Measurements from ENCODE around the gene RSPRY1. TPM values are rescaled to one million over a fixed set of nuclear protein-coding genes. Genes with fewer than 3 reads are reported as not detected.
"Not testable (repeated sequence)": the region's sequence is repeated elsewhere in the genome, so short reads cannot be mapped to it uniquely, and the experiment has no call there.

RSPRY1 gene
- total RNA-seq, 2 experiments from 2014 or later = 33.3 to 34.7 TPM

DNA sequence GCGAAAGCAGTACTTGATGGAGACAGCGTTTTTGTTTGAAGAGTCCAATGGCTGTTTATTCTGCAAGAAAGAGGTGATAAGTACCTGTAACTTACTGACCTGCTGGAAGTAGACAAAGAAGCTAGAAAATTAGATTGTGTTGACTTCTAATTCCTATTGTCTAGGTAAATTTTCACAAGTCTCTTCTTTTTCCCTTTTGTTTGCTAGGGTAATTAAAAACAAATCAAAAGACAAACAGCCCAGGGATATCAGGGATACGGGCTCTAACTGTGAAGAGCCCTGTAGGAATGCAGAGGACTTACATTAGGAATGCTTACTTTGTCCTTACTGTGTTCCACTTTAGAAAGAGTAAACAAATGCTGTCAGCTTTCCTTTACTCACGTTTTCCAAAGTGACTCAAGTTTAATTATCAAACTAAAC is 7.3 kb upstream of the RSPRY1 start:
- ChIA-PET CTCF (no interaction called here), POLR2A (no interaction called here)

DNA sequence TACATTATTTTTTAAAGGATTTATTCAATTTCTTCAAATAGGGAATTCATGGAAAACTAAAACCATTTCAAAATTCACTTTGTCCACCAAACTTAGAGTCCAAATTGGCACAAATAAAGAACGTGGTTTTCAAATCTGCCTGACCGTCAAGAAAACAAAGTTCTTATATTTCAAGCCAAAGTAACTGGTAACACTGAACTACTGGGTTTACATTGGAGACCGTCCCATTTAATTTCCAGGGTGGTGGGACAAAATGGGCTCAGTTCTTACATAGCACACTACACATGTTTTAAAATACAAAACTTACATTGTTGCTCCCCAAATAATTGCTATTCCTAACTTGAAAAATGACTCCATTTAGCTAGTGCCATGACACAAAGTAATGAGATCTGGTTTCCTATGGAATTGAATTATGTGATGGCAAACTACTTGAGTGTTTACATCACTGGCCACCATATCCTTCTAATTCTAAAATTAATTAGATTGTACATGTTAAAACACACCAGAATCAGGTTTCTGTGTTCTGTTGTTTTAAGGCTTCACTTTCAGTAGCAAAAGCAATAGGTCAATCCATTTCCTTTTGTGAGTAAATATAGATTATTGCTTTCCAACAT is 6.8 kb upstream of the RSPRY1 start:
- POLR2A ChIA-PET = no interaction called here
- CTCF ChIA-PET = interaction anchor here (1.1 kb wide), 2 partner anchors 95 to 228 kb away, joined by 3 to 4 read pairs; no protein-coding TSS in a partner anchor

DNA sequence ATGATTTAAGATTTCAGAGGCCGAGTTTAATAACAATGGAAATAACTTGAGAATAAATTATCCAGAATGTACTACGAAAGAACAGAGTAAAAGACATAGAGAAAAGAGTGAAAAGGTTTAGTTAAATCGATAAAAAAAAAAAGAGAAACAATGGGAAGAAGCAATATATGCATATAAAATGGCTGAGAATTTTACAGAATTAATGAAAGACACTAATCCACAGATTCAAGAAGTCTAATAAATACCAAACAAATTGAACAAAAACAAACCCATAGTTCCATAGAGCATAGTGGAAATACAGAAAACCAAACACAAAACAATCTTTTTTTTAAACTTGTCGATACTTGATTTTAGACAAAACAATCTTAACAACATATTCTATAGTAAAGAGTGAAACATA is 2.0 kb upstream of the RSPRY1 start:
- ChIA-PET CTCF (interaction anchor here (1.2 kb wide), 1 partner anchor 67 kb away, joined by 3 read pairs; no protein-coding TSS in a partner anchor), POLR2A (no interaction called here)

DNA sequence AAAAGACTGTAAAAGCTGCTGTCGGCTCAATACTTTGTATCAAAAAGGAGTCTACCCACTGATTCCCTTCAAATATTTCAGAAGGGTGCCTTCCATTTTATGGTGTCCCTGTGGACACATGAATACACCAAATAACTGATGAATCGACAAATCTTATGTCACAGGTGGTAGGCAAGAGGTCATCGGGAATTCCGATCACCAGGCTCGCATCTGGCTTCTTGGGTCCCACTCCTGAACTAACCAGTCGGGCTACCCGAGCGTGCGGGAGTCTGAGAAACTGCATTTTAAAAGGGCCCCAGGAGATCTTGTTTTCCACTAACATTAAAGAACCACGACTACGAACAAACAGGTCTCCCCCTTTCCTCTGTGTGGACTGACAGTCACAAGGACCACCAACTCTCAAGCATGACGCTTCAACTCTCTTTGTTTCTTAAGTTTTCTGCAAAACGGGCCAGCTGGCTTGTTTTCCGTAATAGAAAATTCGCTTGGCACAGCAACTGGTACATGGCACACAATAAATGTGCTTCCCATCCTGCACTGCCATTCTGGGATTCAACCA is 1.2 kb upstream of the RSPRY1 start:
- CTCF ChIA-PET = interaction anchor here (0.9 kb wide), 1 partner anchor 9 kb away, joined by 3 read pairs; no protein-coding TSS in a partner anchor
- POLR2A ChIA-PET = interaction anchor here (0.7 to 1.4 kb wide), 5 partner anchors 50 to 734 kb away, joined by 3 to 14 read pairs (median 4); partner anchors contain the start of genes CPNE2 and NUDT21

DNA sequence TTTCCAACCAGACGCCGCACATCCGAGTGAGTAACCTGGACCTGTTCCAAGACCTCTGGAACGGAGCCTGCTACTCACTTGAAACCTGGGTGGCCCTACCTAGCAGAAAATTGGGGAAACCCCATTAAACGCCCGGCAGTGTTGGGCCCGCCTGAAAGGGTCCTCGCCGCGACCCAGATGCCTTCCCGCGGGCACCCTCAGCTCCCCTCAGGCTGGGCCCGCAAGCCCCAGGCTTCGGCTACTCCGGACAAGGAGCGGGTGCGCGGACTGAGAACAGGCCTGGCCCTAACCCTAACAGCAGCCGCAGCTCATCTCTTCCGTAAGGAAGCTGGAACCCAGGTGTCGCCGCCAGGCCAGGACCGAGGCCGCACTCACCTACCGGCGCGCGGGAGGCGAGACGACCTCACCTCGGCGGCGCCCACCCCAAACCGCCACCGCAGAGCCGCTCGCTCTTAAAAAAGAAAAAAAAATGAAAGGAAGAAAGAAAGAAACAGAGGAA is 634 bp upstream of the RSPRY1 start:
- POLR2A ChIA-PET = interaction anchor here (0.6 to 1.4 kb wide), 10 partner anchors 29 to 734 kb away, joined by 3 to 14 read pairs (median 4); partner anchors contain the start of genes ARL2BP, CPNE2 and NUDT21
- CTCF ChIA-PET = interaction anchor here (0.7 to 0.9 kb wide), 2 partner anchors 10 to 316 kb away, joined by 3 read pairs; no protein-coding TSS in a partner anchor

DNA sequence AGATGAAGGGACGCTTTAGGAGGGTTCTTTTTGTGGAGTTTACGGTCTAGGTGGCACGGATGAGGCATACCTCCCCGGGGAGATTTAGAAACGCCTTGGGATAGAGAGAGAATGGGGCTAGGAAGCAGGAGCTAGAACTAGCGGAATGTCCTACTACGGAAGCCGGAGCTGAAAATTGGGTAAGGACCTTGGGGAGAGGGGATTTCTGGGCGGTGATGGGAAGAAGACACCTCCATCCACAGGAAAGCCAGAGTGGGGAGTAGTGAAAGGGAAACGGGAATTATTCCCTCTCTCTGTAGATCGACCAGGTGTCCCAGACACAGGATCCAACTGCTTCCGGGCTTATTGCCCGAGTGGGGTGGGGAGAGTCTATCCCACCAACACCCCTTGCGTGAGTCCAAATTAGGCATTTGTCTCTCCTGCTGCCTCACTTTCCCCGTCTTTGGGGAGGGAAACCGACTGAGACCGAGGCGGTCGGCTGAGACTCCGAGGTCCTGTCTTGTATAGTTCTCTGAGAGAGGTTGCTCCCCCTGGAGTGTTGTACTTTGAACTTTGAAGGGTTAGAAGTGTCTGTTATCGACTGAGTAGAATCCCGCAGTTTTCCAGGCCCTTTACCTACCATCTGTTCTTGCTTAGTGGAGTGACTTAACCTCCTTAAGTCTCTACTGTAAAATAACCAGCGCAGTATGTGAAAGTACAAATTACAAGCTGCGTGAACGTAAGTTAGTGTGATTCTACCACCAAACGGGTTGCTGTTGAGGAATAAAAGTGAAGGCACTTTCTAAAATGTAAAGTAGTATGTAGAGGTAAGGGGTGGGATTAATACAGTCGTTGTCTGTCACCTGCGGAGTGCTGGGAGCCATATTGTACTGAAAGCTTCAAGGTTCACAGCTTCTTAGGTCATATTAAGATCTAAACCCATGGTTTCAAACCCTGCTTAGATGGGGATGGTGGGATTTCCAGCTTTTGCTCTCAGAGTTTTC is 1.0 kb downstream of the RSPRY1 start:
- ChIA-PET POLR2A (interaction anchor here (0.9 to 1.5 kb wide), 2 partner anchors 58 to 256 kb away, joined by 3 to 6 read pairs; partner anchors contain the start of gene ARL2BP), CTCF (interaction anchor here (0.5 to 1.2 kb wide), 3 partner anchors 49 to 402 kb away, joined by 3 to 4 read pairs (median 3); no protein-coding TSS in a partner anchor)

DNA sequence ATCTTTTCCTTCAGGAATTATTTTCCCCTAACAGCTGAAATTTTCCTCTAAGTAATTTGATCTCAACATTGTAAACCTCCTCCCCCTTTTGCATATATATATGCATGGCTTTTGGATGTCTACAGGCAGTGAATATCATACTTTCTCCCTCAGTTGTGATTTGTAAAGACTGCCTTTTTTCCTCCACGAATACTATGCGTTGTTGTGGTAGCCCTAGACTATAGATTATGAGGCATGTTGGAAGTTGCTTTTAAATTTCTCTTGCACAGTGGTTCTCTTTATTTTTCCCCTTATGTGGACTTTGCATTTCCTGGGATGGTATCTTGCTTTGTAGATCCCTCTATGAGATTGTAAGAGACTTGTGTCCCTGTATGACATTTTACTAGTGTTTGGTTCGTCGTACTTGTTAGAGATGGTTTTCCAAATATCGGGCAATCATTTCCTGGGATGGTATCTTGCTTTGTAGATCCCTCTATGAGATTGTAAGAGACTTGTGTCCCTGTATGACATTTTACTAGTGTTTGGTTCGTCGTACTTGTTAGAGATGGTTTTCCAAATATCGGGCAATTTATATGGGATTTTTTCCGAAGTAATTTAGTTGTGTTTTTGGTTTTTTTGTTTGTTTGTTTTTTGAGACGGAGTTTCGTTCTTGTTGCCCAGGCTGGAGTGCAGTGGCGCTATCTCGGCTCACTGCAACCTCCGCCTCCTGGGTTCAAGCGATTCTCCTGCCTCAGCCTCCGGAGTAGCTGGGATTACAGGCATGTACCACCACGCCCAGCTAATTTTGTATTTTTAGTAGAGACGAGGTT is 2.0 kb downstream of the RSPRY1 start:
- CTCF ChIA-PET = interaction anchor here (0.7 to 1.2 kb wide), 2 partner anchors 48 to 666 kb away, joined by 3 read pairs; no protein-coding TSS in a partner anchor
- POLR2A ChIA-PET = interaction anchor here (0.9 to 1.5 kb wide), 2 partner anchors 57 to 257 kb away, joined by 3 to 6 read pairs; partner anchors contain the start of gene ARL2BP

DNA sequence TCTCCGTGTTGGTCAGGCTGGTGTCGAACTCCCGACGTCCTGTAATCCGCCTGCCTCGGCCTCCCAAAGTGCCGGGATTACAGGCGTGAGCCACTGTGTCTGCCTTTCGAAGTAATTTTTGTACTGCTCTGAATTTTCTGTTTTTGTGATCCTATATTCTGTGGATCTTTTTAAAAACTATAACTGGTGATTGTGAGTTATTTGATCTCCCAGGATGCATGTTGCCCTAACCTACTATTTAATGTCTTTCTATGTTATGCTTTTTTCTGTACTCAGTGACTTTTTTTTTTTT is 2.5 kb downstream of the RSPRY1 start:
- CTCF ChIA-PET = interaction anchor here (0.7 kb wide), 2 partner anchors 667 to 711 kb away, joined by 3 read pairs; no protein-coding TSS in a partner anchor
- POLR2A ChIA-PET = no interaction called here

DNA sequence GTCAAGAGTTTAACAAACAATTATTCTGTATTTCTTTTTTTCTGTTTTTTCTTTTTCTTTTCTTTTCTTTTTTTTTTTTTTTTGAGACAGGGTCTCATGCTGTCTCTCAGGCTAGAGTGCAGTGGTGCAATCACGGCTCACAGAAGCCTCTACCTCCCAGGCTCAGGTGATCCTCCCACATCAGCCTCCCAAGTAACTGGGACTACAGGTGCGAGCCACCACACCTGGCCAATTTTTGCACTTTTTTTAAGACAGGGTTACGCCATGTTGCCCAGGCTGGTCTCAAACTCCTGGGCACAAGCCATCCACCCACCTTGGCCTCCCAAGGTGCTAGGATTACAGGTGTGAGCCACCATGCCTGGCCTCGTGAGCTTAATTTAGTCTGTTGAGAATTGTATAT is 3.4 kb downstream of the RSPRY1 start:
- ChIA-PET CTCF (interaction anchor here (0.7 to 1.7 kb wide), 2 partner anchors 97 to 193 kb away, joined by 3 to 4 read pairs; partner anchors contain the start of gene CPNE2), POLR2A (interaction anchor here (0.6 kb wide), 1 partner anchor 85 kb away, joined by 3 read pairs; no protein-coding TSS in a partner anchor)

DNA sequence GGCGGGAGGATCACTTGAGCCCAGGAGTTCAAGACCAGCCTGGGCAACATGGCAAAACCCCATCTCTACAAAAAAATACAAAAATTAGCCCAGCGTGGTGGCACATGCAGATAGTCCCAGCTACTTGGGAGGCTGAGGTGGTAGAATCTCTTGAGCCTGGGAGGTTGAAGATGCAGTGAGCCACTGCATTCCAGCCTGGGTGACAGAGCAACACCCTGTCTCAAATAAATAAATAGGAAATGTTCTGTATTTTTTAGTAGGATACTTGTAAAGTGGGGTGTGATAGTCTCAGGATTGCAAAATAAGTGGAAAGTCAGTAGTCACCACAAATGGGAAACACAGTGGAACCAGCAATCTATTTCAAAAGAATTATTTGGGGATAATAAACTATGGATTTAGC is 4.0 kb downstream of the RSPRY1 start:
- CTCF ChIA-PET = interaction anchor here (0.5 to 1.7 kb wide), 2 partner anchors 98 to 170 kb away, joined by 3 read pairs; partner anchors contain the start of gene CPNE2
- POLR2A ChIA-PET = interaction anchor here (0.6 kb wide), 1 partner anchor 84 kb away, joined by 3 read pairs; no protein-coding TSS in a partner anchor

DNA sequence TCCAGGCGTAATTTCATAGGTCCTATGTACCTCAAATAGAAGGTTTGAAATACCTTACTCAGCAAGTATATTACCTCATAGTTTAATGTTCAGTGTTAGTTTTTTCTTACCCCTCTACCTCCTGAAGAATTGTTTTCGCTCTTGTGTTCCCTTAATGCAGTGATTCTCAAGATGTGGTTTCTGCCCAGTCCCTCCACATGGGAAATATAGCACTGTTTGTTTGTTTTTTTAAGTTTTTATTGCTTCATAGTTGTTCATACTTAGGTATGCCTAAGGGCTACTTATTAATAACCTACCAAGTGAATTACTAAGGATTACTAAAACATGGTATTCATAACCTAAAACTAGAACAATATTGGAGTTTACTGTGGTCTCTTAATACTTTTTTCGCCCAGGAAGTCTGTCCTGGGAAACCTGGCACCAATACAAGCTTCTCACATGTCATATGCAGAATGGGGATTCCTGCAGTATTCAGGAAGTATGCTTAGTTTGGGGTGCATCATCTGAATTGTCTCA is 5.0 kb downstream of the RSPRY1 start:
- CTCF ChIA-PET = interaction anchor here (1.7 kb wide), 1 partner anchor 99 kb away, joined by 3 read pairs; the partner anchor contains the start of gene CPNE2
- POLR2A ChIA-PET = no interaction called here

DNA sequence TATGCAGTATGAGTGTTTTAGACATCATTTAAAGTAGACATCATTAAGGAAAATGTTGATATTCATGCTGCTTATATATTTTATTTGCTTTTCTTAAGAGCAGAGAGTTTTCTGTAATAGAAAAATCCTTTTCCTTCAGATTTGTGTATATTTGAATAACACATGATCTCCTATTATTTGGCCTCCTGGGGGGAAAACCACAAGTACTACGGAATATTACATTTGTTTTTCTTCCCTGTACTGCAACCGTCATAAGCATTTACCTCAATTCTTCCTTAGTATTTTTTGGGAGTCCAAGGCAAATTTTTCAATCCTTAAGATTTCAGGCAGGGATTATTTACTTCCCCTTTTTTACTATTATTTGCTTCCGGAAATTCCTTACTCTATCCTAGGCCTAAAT is 6.0 kb downstream of the RSPRY1 start:
- ChIA-PET CTCF (interaction anchor here (0.6 kb wide), 1 partner anchor 327 kb away, joined by 3 read pairs; no protein-coding TSS in a partner anchor), POLR2A (interaction anchor here (0.6 kb wide), 1 partner anchor 837 kb away, joined by 3 read pairs; no protein-coding TSS in a partner anchor)

DNA sequence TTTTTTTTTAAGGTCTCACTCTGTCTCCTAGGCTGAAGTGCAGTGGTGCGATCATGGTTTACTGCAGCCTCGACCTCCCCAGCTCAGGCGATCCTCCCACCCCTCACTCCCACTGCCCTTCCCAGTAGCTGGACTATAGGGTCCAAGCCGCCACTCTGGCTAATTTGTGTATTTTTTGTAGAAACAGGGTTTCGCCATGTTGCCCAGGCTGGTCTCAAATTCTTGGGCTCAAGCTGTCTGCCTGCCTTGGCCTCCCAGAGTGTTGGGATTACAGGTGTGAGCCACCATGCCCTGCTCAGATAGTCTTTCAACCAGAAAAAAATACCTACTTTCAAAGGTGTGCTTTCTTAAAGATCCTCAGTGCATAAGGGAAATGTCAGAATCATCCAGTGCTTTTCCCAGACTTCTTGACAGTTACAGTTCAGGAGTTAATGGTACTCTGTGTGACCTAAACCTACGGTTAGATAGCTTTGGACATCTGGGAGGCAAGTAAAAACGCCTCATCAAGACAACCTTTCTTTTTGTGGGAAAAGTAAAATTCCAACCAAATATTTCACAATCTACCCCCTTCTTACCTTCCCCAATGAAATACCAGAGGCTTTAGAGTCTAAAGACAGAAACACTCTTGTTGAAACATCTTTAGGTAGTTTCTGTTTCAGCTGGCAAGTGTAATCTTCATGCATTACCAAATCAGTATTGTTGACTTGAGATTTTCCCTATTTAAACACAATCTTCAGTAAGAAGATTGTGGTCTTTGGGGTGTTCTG is 6.8 kb downstream of the RSPRY1 start:
- ChIA-PET CTCF (interaction anchor here (0.6 kb wide), 1 partner anchor 327 kb away, joined by 3 read pairs; no protein-coding TSS in a partner anchor), POLR2A (interaction anchor here (0.6 kb wide), 1 partner anchor 838 kb away, joined by 3 read pairs; no protein-coding TSS in a partner anchor)

DNA sequence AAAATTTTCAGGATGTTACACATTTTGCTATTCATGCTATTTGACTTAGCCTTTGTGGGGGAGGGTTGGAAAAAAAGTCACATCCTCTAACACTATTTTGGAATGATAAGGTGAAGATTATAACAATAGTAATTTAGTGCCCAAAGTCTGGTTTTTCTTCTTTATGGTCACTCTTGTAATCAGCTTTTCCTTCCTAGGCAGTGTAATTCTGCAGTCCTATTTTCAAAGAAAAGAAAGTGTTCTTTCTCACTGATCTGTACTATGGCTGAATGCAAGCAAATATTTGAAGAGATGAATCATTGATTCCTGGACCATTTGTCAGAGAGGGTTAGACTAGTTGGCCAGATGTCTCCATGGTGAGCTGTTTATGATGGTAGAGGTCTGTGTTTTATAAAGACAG is 8.4 kb downstream of the RSPRY1 start:
- POLR2A ChIA-PET = no interaction called here
- CTCF ChIA-PET = no interaction called here

DNA sequence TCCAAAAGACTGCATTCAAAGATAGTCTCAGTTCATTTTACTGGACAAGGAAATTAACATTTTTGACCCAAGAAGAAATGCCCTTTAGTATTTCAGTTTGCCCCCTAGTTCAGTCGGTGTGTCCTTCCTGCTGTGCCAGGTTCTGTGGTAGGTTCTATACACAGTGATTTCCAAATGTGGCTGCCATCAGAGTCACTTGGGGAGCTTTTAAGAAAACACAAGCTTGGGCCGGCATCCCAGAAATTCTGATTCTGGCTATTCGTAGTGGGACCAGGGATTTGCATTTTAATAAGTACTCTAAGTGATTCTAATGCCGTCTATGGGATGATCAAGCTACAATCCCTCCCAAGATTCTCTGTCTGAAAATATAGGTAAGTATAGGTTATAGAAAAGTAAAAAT is 10.2 kb downstream of the RSPRY1 start:
- POLR2A ChIA-PET = no interaction called here
- CTCF ChIA-PET = no interaction called here

DNA sequence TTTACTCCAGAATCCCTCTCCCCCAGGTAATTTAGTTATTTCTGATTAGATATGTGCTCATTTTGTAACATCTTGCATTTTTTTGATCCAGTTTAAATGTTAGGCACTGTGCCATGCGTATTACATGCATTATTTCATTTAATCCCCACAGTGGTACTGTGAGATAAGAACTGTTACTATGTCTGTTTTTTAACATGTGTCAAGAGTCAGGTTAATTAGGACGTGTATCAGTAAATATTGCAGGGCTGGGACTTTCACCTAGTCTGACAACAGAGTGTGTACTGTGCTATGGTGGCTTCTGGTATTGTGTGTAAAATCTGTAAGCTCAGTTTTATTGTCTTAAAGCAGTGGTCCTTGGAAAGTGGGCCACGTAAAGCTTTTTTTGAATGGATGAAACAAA is 10.6 kb downstream of the RSPRY1 start:
- CTCF ChIA-PET = interaction anchor here (0.9 kb wide), 1 partner anchor 9 kb away, joined by 3 read pairs; no protein-coding TSS in a partner anchor
- POLR2A ChIA-PET = no interaction called here

DNA sequence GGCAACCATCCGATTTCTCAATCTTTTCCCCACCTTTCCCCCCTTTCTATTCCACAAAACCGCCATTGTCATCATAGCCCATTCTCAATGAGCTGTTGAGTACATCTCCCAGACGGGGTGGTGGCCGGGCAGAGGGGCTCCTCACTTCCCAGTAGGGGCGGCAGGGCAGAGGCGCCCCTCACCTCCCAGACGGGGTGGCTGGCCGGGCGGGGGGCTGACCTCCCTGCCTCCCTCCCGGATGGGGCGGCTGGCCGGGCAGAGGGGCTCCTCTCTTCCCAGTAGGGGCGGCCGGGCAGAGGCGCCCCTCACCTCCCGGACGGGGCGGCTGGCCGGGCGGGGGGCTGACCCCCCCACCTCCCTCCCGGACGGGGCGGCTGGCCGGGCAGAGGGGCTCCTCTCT is 14.2 kb downstream of the RSPRY1 start:
- POLR2A ChIA-PET, CTCF ChIA-PET: not testable (repeated sequence)

All from activated CD8-positive, alpha-beta memory T cell treated with anti-CD3 and anti-CD28 coated beads for 36 hours (primary cell).